ENCODE results near the gene DCC.

- no peak for TF ChIP-seq CTCF (IDR thresholded peaks at IDR 0.05 in 8 of 11, conservative IDR thresholded peaks at IDR 0.05 in 3 of 11)
- no peak for TF ChIP-seq POLR2A (IDR thresholded peaks at IDR 0.05)
- no peak for TF ChIP-seq POLR2AphosphoS5 (IDR thresholded peaks at IDR 0.05)
Measured at GRCh38 chr18:52451851-52452250, 111.9 kb downstream of the DCC start.

Data from spleen (tissue), 7 donors.